GM12878 (cell line): ENCODE results near the gene PRRT1B. TPM values are rescaled to one million over a fixed set of nuclear protein-coding genes. Genes with fewer than 3 reads are reported as not detected.

Experiments used
- ATAC-seq: fragments of 200-7000 bp; cut with Tn5 transposase; 3 replicates; pipeline ENCODE4 v1.9.1; 2020; ENCODE audit warnings: mild to moderate bottlenecking, moderate library complexity
- BruUV-seq: library from RNA; stranded (reverse); fragments of 400-500 nt; replicated peaks from 2 replicates; lab custom pipeline; 2021; lab: Mats Ljungman, UMichigan
- CTCF ChIA-PET: fragments of 300-600 bp; sonication (Branson Sonifier 250); formaldehyde crosslinking; extraction: SDS; loops from one replicate; lab custom pipeline; 2021; ENCODE audit warnings: inconsistent platforms; lab: Yijun Ruan, JAX
- POLR2A ChIA-PET: fragments of 350-600 bp; formaldehyde crosslinking; extraction: SDS; loops from one replicate; lab custom pipeline; 2021; ENCODE audit warnings: inconsistent platforms; lab: Charles Lee
- RAD21 ChIA-PET: fragments of 300-600 bp; sonication (Branson Sonifier 250); formaldehyde crosslinking; loops from one replicate; lab custom pipeline; 2023; ENCODE audit warnings: antibody characterized with exemption; ENCODE audit not compliant: unreplicated experiment; lab: Charles Lee
- SMC1A ChIA-PET: fragments of 300-600 bp; sonication (Branson Sonifier 250); formaldehyde crosslinking; loops from one replicate; lab custom pipeline; 2023; ENCODE audit not compliant: unreplicated experiment, uncharacterized antibody; lab: Charles Lee
- DNase-seq: peaks from one replicate; pipeline ENCODE4 v3.0.0-alpha.2; 2011; ENCODE audit warnings: low read depth, low spot score
- FAIRE-seq: peaks from 3 replicates; lab custom pipeline; 2011; peaks lifted over from hg19 to GRCh38; lab: Jason Lieb, UNC
- H2AFZ ChIP-seq: 2 replicates; pipeline ENCODE4 v1.6.0; 2011; ENCODE audit warnings: low read depth, low read length, control low read depth; ENCODE audit not compliant: control insufficient read depth
- H3K27ac ChIP-seq: 2 replicates; pipeline ENCODE4 v1.5.1; 2011; ENCODE audit warnings: control low read depth; ENCODE audit not compliant: control insufficient read depth, insufficient read depth
- H3K27me3 ChIP-seq, 2 experiments: replicated peaks in 1 of 2; 2 replicates each; pipeline versions ENCODE4 v1.6.0 to v1.6.1; 2011; ENCODE audit warnings: low read length in 1 of 2; ENCODE audit not compliant: control insufficient read depth in 2 of 2, insufficient read depth in 2 of 2
- H3K36me3 ChIP-seq, 2 experiments: 2 replicates each; pipeline ENCODE4 v1.5.1; 2011; ENCODE audit warnings: low read length in 1 of 2; ENCODE audit not compliant: control insufficient read depth in 2 of 2, insufficient read depth in 2 of 2
- H3K4me1 ChIP-seq: 2 replicates; pipeline ENCODE4 v1.6.1; 2011; ENCODE audit warnings: mild to moderate bottlenecking, low read length, moderate library complexity, mixed read lengths; ENCODE audit not compliant: control insufficient read depth, insufficient read depth
- H3K4me2 ChIP-seq: 2 replicates; pipeline ENCODE4 v1.6.0; 2011; ENCODE audit warnings: control low read depth; ENCODE audit not compliant: control insufficient read depth, insufficient read depth
- H3K4me3 ChIP-seq: fragments of 200-600 bp; sonication (generic); 2 replicates; pipeline ENCODE4 v1.5.1; 2016
- H3K79me2 ChIP-seq: 2 replicates; pipeline ENCODE4 v1.6.0; 2011; ENCODE audit warnings: low read length; ENCODE audit not compliant: control insufficient read depth, insufficient read depth
- H3K9ac ChIP-seq: 2 replicates; pipeline ENCODE4 v1.8.0; 2011; ENCODE audit warnings: low read length, control low read depth, mixed read lengths; ENCODE audit not compliant: control insufficient read depth, insufficient read depth
- H3K9me3 ChIP-seq: replicated peaks from 3 replicates; pipeline ENCODE4 v1.5.1; 2011; ENCODE audit warnings: mild to moderate bottlenecking, low read length; ENCODE audit not compliant: control insufficient read depth, insufficient read depth
- H4K20me1 ChIP-seq: 2 replicates; pipeline ENCODE4 v1.6.0; 2011; ENCODE audit not compliant: control insufficient read depth, insufficient read depth
- POLR2A ChIP-seq: IDR thresholded peaks from 2 replicates; pipeline ENCODE4 v1.6.1; 2011; ENCODE audit warnings: low read depth, mild to moderate bottlenecking, low read length
- RCOR1 ChIP-seq: conservative IDR thresholded peaks from 2 replicates; pipeline ENCODE4 v1.6.1; 2012; ENCODE audit warnings: low read depth, low read length, improper control_type of control experiment
- SP1 ChIP-seq: IDR thresholded peaks from one replicate; pipeline ENCODE4 v1.6.1; 2011; ENCODE audit warnings: low read depth, low read length
- WGBS: methylation state at CpG from one replicate; pipeline ENCODE4 v1.1.6; 2016; ENCODE audit warnings: low lambda C conversion rate; ENCODE audit not compliant: insufficient replicate concordance, insufficient coverage; ENCODE audit errors: missing lambda C conversion rate; 5-methylcytosine and 5-hydroxymethylcytosine counted together
- in situ Hi-C: fragments of 300-500 bp; cut with MboI; formaldehyde crosslinking; loops from 9 replicates; pipeline ENCODE4 v1.14.3; 2018; ENCODE audit warnings: mixed read lengths
- intact Hi-C: fragments of 100-400 bp; cut with micrococcal nuclease; formaldehyde crosslinking; loops from one replicate; pipeline ENCODE4 v1.14.2; 2022; ENCODE audit not compliant: unreplicated experiment
- polyA plus RNA-seq, 11 experiments: library from polyadenylated mRNA; depleted of rRNA in 4 of 11; unstranded in 6 of 11; stranded (reverse) in 5 of 11; fragments of >200 nt; fragmentation: Nextera tagmentation in 4 of 11; fragmentation: Illumina TruSeq in 1 of 11; extraction: Ambion mirVana in 4 of 11; extraction: Trizol in 1 of 11; gene quantifications; 1 replicate in 1 of 11; 2 replicates in 10 of 11; pipeline versions ENCODE4 v1.2.1 to v1.2.3, GENCODE V29; 2011 to 2016; ENCODE audit warnings: inconsistent platforms in 2 of 11, missing spikeins in 2 of 11, low read depth in 1 of 11
- total RNA-seq, 4 experiments: library from RNA; depleted of rRNA in 3 of 4; stranded (reverse); fragments of >200 nt in 3 of 4; fragmentation: Illumina TruSeq in 1 of 4; extraction: Trizol in 1 of 4; gene quantifications; 2 replicates each; pipeline versions ENCODE4 v1.2.1 to v1.2.3, GENCODE V29; 2013 to 2021

Gene PRRT1B
- total and polyA plus RNA-seq, 10 of the 15 experiments (the other 5 are each of a cell fraction or from before 2014, with no cell fraction given) = not detected

DNA sequence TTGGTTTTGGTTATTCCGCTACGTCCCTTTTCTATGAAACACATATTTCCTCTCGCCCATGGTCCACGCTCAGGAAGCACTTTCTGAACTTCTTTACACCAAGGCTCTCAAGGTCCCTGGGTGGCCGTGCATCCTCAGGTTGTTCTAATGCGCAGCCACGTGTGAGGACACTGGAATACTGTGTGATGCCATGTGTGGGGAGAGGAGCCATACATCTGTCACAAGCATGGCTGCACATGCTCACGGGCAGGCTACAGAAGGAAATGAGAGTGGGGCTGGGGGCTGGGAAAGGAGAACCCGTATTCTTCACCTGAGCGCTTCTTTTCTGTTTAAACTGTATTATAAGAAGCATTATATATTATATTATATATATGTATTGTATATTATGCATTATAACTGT is 36.7 kb downstream of the PRRT1B start:
- Histone ChIP-seq H3K4me2 (no peak overlapping the region), H3K79me2 (no peaks in the 10 kb centered on the region), H3K27me3 (no peaks in the 10 kb centered on the region), H3K4me1 (peaks cover 26% of the 10 kb centered on the region), H3K9me3 (no peaks in the 10 kb centered on the region), H3K36me3 (peaks cover 28 to 46% of the 10 kb centered on the region in 2 experiments), H3K4me3 (no peak overlapping the region), H2AFZ (no peak overlapping the region), H4K20me1 (no peaks in the 10 kb centered on the region), H3K27ac (no peak overlapping the region), H3K9ac (no peak overlapping the region)
- intact Hi-C loops (no loop called here), in situ Hi-C loops (loop anchor here (25.0 kb wide), 1 partner anchor 655 kb away; no protein-coding TSS in a partner anchor)
- no TSS peak for BruUV-seq
- no peak for TF ChIP-seq RCOR1
- ATAC-seq = no peak
- POLR2A ChIA-PET = no interaction called here
- DNase-seq = no peak
- SMC1A ChIA-PET = no interaction called here
- RAD21 ChIA-PET = no interaction called here
- 92% methylated on average over 10 of the region's 10 CpGs for WGBS
- CTCF ChIA-PET = no interaction called here
- no peak for FAIRE-seq

DNA sequence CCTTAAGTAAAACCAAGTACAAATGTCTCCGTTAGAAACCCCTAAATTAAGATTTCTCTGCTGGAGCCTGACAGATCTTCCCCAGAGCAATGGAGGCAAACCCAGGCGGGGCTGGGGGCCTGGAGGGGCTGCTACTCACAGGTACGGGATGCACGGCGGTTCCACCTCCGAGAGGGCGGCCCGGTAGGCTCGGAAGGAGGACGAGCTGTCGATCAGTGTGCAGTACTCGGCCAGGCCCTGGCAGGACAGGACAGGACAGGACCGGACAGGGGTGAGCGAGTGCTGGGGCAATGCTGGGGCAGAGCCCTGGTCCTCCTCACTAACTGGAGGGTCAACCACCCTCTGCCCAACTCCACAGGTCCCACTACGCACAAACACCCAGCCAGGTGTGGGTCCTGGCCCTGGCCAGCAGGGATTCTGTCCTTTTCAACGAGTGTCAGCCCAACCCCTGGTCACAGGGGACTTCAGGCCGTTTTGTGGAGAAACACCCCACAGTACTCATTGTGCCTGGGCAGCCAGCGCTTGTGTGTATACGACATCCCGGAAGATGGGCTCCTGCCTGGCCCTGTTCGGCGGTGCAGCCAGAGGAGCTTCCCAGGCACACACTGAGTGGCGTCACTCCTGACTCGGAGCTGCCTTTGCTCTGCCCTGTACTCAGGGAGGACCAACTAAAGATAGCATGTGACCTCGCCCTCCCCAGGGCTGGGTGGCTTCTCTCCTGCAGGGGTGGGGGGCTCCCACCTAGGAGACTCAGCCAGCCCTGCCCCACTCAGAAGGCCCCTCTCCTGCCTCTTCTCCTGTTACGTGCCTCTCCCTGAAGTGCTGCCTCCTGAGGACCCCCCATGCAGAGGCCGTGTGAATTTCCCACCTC is 37.4 kb downstream of the PRRT1B start:
- Histone ChIP-seq H3K4me1 (peaks cover 26% of the 10 kb centered on the region), H3K4me3 (no peak overlapping the region), H3K27ac (no peak overlapping the region), H4K20me1 (no peaks in the 10 kb centered on the region), H3K79me2 (no peaks in the 10 kb centered on the region), H3K9me3 (no peaks in the 10 kb centered on the region), H3K4me2 (no peak overlapping the region), H3K27me3 (no peaks in the 10 kb centered on the region), H2AFZ (no peak overlapping the region), H3K36me3 (peaks cover 27 to 44% of the 10 kb centered on the region in 2 experiments), H3K9ac (no peak overlapping the region)
- no peak for ATAC-seq
- 93% methylated on average over 27 of the region's 27 CpGs for WGBS
- ChIA-PET CTCF (no interaction called here), RAD21 (no interaction called here), SMC1A (no interaction called here), POLR2A (no interaction called here)
- peak; percentile 47; the same call in 1 of the 2 replicates for TF ChIP-seq POLR2A
- TF ChIP-seq SP1 = no peak
- no peak for FAIRE-seq
- BruUV-seq = no TSS peak
- DNase-seq = no peak
- in situ Hi-C loops (loop anchor here (25.0 kb wide), 1 partner anchor 655 kb away; no protein-coding TSS in a partner anchor), intact Hi-C loops (no loop called here)
